Measurements from ENCODE around the gene ATP5ME.

DNA sequence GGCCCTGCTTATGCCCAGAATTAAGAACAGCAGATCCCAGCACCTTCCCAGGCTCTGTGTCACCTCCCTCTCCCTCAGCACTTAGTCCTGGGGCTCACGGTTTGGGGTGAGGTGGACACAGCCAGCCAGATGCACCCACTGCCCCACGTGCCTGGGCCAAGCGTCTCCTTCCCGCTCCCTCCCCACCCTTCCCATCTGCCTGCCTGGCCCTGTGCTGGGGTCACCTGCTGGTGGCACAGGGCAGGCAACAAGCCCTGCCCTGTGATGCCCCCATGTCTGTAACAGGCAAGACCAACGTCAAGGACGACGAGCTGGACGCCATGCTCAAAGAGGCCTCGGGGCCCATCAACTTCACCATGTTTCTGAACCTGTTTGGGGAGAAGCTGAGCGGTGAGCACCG lies 5.6 kb upstream of the ATP5ME start:
- TF ChIP-seq, protein P1, sequence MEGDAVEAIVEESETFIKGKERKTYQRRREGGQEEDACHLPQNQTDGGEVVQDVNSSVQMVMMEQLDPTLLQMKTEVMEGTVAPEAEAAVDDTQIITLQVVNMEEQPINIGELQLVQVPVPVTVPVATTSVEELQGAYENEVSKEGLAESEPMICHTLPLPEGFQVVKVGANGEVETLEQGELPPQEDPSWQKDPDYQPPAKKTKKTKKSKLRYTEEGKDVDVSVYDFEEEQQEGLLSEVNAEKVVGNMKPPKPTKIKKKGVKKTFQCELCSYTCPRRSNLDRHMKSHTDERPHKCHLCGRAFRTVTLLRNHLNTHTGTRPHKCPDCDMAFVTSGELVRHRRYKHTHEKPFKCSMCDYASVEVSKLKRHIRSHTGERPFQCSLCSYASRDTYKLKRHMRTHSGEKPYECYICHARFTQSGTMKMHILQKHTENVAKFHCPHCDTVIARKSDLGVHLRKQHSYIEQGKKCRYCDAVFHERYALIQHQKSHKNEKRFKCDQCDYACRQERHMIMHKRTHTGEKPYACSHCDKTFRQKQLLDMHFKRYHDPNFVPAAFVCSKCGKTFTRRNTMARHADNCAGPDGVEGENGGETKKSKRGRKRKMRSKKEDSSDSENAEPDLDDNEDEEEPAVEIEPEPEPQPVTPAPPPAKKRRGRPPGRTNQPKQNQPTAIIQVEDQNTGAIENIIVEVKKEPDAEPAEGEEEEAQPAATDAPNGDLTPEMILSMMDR (IDR thresholded peaks at IDR 0.05) = no peak
- TF ChIP-seq POLR2A (IDR thresholded peaks at IDR 0.05) = no peak

Data from body of pancreas (tissue), 4 donors.